ENCODE results near the gene SCG3.

- TF ChIP-seq CTCF (IDR thresholded peaks at IDR 0.05) (no peak), POLR2A (IDR thresholded peaks at IDR 0.05; ENCODE audit: low read depth) (no peak), EP300 (IDR thresholded peaks at IDR 0.05) (no peak)
Measured at GRCh38 chr15:51672155-51672687, 9.1 kb upstream of the SCG3 start.
